ENCODE results near the gene VOPP1.
"Not testable (repeated sequence)": the region's sequence is repeated elsewhere in the genome, so short reads cannot be mapped to it uniquely, and the experiment has no call there.

VOPP1 gene

GRCh38 chr7:55484834-55485233 is 87.5 kb downstream of the VOPP1 start:
- DNase-seq, result no peak

GRCh38 chr7:55484241-55484640 is 88.1 kb downstream of the VOPP1 start:
- DNase-seq, result no peak

- no peak for DNase-seq
Measured at GRCh38 chr7:55483046-55483445, 89.3 kb downstream of the VOPP1 start.

DNA sequence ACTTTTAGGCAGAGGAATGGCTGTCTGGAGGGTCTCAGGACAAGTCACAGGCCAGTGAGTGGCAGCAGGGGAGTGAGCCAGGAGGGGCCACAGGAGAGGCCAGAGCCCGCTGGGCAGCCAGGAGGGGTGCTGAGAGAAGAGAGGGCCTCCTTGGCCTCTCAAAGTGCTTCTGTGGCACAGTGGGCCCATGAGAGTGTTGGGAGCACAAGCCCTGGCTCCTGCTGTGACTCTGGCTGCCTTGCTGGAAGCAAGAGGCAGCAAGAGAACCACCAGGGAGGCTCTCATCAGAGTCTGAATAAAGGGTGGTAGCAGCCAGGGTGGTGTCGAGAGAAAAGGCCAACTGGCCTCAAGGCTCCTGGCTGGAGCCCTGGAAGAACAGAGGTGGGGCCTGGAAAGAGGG is 91.1 kb downstream of the VOPP1 start:
- DNase-seq, result no peak

DNA sequence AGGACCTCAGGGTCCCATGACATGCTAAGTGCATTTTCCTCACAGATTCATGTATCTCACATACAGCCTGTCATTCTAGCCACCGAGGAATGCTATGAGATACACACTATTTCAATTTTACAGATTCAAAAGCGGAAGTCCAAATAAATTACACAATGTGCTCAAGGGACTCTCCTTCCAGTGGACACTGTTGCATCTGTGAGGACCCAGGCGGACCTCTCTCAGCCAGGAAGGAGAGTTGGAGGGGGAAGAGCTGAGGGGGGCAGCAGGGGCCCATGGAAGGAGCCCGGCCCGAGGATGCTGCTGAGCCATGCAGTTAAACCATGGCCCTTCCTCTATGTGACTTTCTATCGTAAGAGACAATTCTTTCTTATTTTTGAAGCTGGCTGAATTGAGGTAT is 93.6 kb downstream of the VOPP1 start:
- DNase-seq, result no peak

DNA sequence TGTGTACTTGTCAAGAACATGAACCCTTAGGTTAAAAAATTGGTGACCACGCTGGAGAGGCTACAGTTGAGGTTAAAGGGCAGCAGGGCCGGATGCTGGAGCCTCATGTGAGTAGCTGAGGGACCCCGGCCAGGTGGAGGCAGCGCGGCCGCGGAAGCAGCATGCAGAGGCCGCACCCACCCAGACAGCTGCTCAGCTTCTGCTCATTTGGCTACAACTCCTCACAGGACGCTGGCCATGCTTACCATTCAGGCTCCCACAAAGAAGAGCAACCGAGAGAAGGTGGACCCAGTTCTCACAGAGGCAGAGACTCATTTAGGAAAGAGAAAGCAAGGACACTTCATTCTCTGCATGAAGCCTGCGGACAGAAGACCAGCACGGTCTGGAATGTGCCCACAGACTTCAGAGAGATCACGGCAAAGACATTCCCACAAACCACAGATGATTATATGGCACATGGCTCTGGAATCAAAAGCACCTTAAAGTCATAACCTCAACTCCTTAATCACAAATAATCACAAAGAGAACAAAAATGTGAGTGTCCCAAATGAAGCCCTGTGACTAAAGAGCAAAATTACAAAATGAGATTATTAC is 94.4 kb downstream of the VOPP1 start:
- no peak for DNase-seq

DNA sequence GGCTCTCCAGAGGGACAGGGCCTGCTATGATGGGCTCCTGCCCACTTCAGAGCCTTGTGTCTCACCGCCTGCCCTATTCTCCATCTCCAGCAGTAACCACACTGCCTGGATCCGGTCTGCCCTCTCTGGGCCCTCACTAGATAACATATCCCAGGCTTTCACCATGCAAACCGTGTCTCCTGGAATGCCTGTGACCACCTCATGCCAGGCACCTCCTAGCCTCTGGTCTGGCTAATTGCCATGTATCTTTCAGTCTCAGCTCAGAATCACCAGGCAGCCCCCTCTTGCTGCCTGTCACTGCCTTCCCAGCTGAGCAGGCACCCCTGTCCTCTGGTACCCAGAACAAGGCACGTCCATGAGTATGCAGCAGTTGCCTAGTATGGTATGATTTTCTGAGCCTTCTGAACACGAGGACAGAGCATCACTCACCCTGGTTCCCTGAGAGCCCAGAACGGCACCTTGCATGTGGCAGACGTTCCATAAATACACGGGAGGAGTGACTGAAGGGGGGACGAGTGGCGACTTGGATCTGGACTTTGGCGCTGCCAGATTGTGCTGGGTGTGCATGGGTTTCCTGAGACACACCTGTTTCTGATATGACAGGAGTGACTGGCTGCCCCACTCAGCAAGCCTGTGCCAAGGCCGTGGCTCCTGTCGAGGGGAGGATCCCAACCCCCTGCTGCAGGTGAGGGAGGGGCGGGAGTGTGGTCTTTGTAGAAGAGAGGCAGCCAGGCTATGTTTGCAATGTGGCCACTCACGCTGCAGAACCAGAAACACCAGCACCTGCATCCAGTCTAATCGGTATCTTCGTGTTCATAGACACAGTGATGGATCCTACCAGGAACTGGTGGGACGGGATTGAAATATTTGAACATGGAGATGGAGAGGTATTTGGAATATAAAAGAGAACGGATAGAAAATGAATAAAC is 95.2 kb downstream of the VOPP1 start:
- DNase-seq, result no peak

- no peak for DNase-seq
Measured at GRCh38 chr7:55475855-55476803, 96.2 kb downstream of the VOPP1 start.

DNA sequence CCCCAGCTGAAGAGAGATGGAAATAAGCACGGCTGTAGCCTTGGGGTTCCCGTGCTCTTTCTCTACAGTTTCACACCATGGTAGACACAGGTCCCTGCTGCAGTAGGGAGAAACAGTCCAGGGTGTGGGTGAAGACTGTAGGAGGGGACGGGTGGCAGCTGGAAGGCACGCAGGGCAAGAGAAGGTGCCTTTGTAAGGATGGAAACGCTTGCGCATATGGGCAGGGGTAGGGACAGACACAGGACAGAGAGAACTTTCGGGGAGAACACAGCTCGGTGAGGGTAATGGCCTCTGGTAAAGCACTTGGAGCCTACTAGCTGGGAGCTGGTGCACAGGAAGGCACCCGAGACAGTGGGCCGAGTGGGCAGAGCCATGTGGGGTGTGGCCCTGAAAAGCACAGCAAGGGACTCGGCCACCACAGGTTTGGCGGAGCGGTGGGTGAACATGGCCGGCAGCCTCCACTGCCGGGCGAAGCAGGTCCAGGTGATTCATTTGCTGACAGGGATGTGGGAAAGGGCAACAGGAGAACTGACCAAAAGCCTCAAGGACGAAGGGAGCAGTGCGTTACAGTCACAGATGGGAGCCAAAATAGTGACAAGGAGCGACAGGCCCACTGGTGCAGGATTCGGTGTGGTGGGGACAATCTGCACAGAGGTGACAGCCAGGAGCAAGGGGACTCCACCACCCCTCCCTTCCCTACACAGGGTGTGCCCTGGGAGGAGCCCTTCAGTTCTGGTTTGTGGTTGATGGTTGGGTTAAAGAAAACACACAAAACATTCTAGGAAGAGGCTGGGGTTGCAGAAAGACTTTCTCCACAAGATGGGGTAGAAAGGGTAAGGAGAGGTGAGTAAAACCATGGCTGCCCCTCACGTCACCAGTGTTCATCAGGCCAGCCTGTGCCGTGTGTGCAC is 97.1 kb downstream of the VOPP1 start:
- DNase-seq, result peak; percentile 26

GRCh38 chr7:55473932-55474331 is 98.4 kb downstream of the VOPP1 start:
- no peak for DNase-seq

DNA sequence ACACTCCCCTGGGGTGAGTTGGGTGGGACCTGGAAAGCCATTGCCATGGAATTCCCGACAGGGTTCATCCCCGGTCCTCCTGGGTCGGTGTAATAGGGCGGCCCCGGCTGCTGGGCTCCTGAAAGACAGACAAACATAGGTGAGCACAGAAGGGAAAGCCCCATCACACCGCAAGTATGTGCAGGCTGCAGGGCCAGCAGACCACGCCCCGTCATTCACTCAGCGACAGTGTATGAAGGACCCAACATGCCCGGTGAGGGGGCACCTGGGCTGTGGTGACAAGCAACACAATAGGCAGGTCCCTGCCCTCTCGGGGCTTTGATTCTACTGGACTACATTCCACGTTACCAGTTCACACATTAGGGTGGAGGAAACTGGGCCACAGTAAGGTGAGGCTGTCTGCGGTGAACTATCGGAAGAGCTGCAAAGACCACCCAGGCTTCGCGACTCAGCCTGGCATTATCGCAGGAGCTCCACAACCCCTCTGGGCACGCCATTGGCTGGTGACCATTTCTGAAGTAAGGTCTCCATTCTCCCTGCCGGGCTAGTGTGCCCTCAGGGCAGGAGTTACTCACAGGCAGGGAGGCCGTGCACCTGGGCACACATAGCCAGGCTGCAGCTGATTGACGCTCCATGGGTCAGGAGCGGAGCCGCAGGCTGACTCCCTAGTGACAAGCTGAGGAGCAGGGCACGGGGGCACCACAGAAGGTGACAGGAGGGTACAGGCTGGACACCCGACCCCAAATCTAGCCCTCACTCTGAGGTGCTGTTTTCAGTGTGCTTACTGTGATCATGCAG is 99.2 kb downstream of the VOPP1 start:
- no peak for DNase-seq

DNA sequence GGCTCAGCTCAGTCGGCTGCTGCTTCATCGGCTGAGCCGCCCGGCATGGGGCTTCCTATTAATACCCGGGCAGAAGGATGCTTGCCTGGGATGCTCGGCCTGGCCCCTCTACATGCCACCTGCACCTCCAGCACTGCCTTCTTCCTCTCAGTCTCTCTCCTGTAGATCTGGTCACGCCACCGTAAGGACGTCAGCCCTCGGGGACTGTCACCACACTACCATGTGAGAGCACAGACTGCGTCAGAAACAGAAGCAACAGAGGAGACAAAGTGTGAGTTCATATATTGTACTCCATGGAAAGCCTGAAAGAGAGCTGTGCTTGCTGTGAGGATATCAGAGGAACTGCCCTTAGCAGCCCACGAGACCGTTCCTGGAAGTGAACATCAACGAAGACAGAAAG is 99.9 kb downstream of the VOPP1 start:
- DNase-seq, result not testable (repeated sequence)

DNA sequence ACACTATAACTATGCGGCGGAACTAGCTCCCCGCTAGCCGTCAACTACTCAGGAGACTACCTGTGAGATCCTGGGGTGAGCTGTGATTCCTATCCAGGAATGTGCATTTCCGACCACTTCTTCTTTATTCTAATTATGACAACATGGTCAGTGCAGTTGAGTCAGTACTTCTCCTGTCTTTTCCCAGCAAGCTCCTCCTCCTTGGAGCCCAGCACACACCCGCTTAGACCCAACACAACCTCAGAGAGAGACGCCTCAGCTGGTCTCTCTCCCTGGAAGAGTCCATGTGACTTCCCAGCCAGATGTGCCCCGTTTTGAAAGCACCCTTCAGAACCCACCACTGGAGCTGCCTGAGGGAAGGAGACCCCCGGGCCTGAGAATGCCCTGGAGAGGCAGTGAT is 100.7 kb downstream of the VOPP1 start:
- not testable (repeated sequence) for DNase-seq

DNA sequence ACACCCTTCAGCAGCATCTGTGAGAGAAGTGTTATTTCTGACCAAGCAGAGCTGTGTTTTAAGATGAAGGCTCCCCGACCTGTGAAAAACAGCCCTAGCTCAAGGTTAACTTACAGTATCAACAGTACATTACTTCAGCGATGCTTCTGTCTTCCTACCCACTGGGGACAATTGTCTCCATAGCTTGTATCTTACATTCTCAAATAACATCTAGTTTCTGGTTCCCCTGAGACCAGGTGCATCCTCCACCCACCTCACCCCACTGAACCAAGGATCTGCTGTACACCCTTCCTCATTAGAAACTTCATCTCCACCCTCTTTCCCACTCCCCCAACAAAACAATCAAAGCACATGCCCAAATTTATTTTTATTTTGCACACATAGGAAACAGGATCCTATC is 102.0 kb downstream of the VOPP1 start:
- no peak for DNase-seq

DNA sequence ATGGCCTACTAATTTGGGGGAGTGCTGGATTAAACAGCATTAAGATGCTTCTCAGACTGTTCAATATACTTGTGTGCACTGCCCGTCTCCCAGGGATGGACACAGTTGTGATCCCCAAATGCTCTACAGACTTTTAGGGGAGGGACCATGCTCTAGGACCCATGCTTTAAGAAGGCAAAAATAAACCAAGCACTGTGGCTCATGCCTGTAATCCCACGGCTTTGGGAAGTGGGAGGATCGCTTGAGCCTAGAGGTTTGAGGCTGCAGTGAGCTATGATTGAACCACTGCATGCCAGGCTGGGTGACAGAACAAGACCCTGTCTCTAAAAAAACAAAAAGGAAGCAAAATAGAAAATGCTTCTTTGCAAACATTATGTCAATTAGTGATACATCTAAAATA is 102.6 kb downstream of the VOPP1 start:
- no peak for DNase-seq

- peak; percentile 28 for DNase-seq
Measured at GRCh38 chr7:55469271-55469681, 103.0 kb downstream of the VOPP1 start.

- no peak for DNase-seq
Measured at GRCh38 chr7:55468495-55468894, 103.8 kb downstream of the VOPP1 start.

GRCh38 chr7:55467047-55467593 is 105.2 kb downstream of the VOPP1 start:
- DNase-seq, result no peak

- DNase-seq, result no peak
Measured at GRCh38 chr7:55465691-55466090, 106.6 kb downstream of the VOPP1 start.

DNA sequence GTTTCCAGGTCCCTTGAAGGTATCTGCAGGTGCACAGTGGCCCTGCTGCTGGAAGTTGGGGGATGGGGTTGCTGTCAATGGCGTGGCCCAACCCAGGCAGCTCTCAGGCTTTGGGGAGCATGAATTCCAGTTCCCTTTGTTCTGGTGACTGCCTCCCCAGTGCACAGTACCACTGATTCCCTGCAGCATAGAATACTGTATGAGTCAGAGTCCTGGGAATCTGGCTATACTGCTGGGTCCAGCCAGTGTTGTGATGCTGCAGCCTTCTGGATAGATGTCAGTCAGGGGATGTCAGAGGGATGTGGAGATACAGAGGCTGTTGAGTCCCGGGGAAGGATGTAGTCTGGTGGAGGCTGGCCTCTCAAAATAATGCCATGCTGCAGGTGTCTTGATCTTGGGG is 107.9 kb downstream of the VOPP1 start:
- no peak for DNase-seq

- no peak for DNase-seq
Measured at GRCh38 chr7:55463686-55464262, 108.5 kb downstream of the VOPP1 start.

Measured in activated CD4-positive, alpha-beta T cell treated with anti-CD3 and anti-CD28 coated beads, Interleukin-2, amount 50 U/mL, for 16 hours (primary cell).